SIG-M5 (cell line): Measurements from ENCODE around the gene SEMA6A.

Experiments
- DNase-seq: peaks from one replicate; lab custom pipeline; 2025; lab: John Stamatoyannopoulos, UW

The SEMA6A gene

GRCh38 chr5:116459301-116459700, 115.3 kb downstream of the SEMA6A start:
- no peak for DNase-seq

- DNase-seq, result no peak
Measured at GRCh38 chr5:116457062-116457461, 117.6 kb downstream of the SEMA6A start.

GRCh38 chr5:116456036-116456435, 118.6 kb downstream of the SEMA6A start:
- no peak for DNase-seq

- DNase-seq, result no peak
Measured at GRCh38 chr5:116455061-116455460, 119.6 kb downstream of the SEMA6A start.

GRCh38 chr5:116454417-116454927, 120.2 kb downstream of the SEMA6A start:
- DNase-seq, result no peak

- no peak for DNase-seq
Measured at GRCh38 chr5:116453988-116454411, 120.6 kb downstream of the SEMA6A start.

- DNase-seq, result no peak
Measured at GRCh38 chr5:116452774-116453368, 121.8 kb downstream of the SEMA6A start.

GRCh38 chr5:116451905-116452450, 122.6 kb downstream of the SEMA6A start:
- no peak for DNase-seq

GRCh38 chr5:116451066-116451465, 123.6 kb downstream of the SEMA6A start:
- no peak for DNase-seq

GRCh38 chr5:116449458-116449857, 125.2 kb downstream of the SEMA6A start:
- no peak for DNase-seq

- DNase-seq, result no peak
Measured at GRCh38 chr5:116448870-116449427, 125.7 kb downstream of the SEMA6A start.

- DNase-seq, result no peak
Measured at GRCh38 chr5:116448450-116448849, 126.2 kb downstream of the SEMA6A start.

GRCh38 chr5:116446356-116447005, 128.1 kb downstream of the SEMA6A start:
- DNase-seq, result no peak

- no peak for DNase-seq
Measured at GRCh38 chr5:116445311-116445710, 129.3 kb downstream of the SEMA6A start.

- no peak for DNase-seq
Measured at GRCh38 chr5:116444373-116445295, 130.0 kb downstream of the SEMA6A start.

- no peak for DNase-seq
Measured at GRCh38 chr5:116442931-116443551, 131.6 kb downstream of the SEMA6A start.

GRCh38 chr5:116442095-116442534, 132.5 kb downstream of the SEMA6A start:
- DNase-seq, result no peak

- no peak for DNase-seq
Measured at GRCh38 chr5:116441223-116441622, 133.4 kb downstream of the SEMA6A start.

- DNase-seq, result no peak
Measured at GRCh38 chr5:116440457-116441001, 134.1 kb downstream of the SEMA6A start.

GRCh38 chr5:116439905-116440304, 134.7 kb downstream of the SEMA6A start:
- no peak for DNase-seq

- DNase-seq, result no peak
Measured at GRCh38 chr5:116438979-116439554, 135.6 kb downstream of the SEMA6A start.
